ENCODE data around the gene SEPTIN6.

- TF ChIP-seq CTCF (IDR thresholded peaks at IDR 0.05; ENCODE audit: low read length) (no peak), EZH2 (IDR thresholded peaks at IDR 0.05; ENCODE audit: borderline replicate concordance, low read length) (no peak)
Observed at GRCh38 chrX:119647552-119648420, 45.2 kb downstream of the SEPTIN6 start.
